D721Med (cell line): Measurements from ENCODE around the gene CCSER2.

Experiments used
- DNase-seq: peaks from one replicate; pipeline ENCODE4 v3.0.0; 2011; ENCODE audit warnings: low spot score; ENCODE audit not compliant: insufficient read length
- FAIRE-seq: peaks from 2 replicates; lab custom pipeline; 2011; peaks lifted over from hg19 to GRCh38; lab: Jason Lieb, UNC
- CTCF ChIP-seq: IDR thresholded peaks from 2 replicates; pipeline ENCODE4 v1.5.1; 2012; ENCODE audit warnings: mild to moderate bottlenecking, control low read depth; ENCODE audit not compliant: insufficient read depth; ENCODE audit errors: missing control alignments

Gene CCSER2

DNA sequence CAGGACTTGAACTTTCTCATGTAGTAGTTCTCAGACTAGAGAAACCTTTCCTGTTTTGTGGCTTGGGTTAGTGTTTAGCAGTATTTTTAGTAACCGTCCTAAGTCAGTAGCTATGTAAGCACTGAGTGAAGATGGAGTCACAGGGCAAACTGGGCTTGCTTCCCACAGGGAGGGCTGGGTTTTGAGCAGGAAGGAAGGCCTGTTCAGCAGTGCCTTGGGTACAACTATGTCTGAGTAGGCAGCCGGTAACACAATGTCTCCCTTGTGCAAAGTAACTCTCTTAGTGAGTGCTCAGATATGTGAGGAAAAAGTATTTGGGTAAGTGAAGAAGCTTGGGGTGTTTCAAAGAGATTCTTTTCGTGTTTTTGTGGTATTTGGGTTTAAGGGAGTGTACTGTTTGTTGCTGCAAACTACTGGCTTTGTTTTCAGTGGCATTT lies 96.4 kb downstream of the CCSER2 start:
- FAIRE-seq = no peak
- no peak for TF ChIP-seq CTCF
- DNase-seq = no peak

GRCh38 chr10:84427903-84428650 lies 99.7 kb downstream of the CCSER2 start:
- DNase-seq (no peak), FAIRE-seq (no peak)
- no peak for TF ChIP-seq CTCF

GRCh38 chr10:84428711-84429110 lies 100.3 kb downstream of the CCSER2 start:
- no peak for FAIRE-seq
- no peak for DNase-seq
- TF ChIP-seq CTCF = no peak

- FAIRE-seq = peak; percentile 80
- TF ChIP-seq CTCF = peak; percentile 57
These were observed 101.6 kb downstream of the CCSER2 start for GRCh38 chr10:84429926-84430520.

GRCh38 chr10:84432891-84433290 lies 104.5 kb downstream of the CCSER2 start:
- TF ChIP-seq CTCF = no peak
- FAIRE-seq (no peak), DNase-seq (no peak)

More at GRCh38 chr10:84429926-84430520, 101.6 kb downstream of the CCSER2 start:
- DNase-seq = peak; percentile 15

DNA sequence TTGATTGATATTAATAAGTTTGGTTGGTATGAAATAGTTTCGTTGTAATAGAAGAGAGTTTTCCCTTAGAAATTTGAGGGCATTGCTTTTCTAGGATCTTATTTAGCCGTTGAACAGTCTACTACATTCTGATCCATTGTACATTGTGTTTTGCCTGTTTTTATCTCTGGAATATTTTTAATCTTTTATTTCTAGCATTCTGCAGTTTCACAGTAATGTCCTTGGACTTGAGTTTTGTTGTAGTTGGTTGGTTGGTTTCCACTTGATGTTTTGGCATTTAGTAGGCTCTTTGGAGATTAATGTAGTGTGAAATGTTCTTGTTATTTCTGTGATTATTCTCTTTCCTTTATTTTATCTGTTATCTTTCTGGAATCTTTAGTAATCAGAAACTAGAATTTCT lies 112.4 kb downstream of the CCSER2 start:
- no peak for FAIRE-seq
- TF ChIP-seq CTCF = no peak

More for the DNA sequence above, 112.4 kb downstream of the CCSER2 start:
- no peak for DNase-seq
